ENCODE measurements around the gene ZNF148.
A peak's percentile ranks its signal among the peaks of the same experiment; 100 is the strongest.

Gene ZNF148

GRCh38 chr3:125325746-125326145, 49.4 kb downstream of the ZNF148 start:
- Histone ChIP-seq H4K8ac (ENCODE audit: low read depth, low read length) (no peak overlapping the region), H3K79me1 (ENCODE audit: low read length) (no peaks in the 10 kb centered on the region), H3K27ac (ENCODE audit: low read depth, low read length) (no peak overlapping the region), H2AK5ac (ENCODE audit: low read length) (no peak overlapping the region), H3K79me2 (ENCODE audit: control insufficient read depth, insufficient read depth, low read length) (no peaks in the 10 kb centered on the region), H3K4ac (ENCODE audit: low read depth, low read length) (no peak overlapping the region), H3K18ac (ENCODE audit: low read length) (no peak overlapping the region), H2BK120ac (ENCODE audit: low read depth, low read length) (no peak overlapping the region), H4K5ac (ENCODE audit: low read length) (no peak overlapping the region), H2BK15ac (replicated peaks; ENCODE audit: low read depth) (no peak overlapping the region), H3K9ac (ENCODE audit: low read length) (no peak overlapping the region), H2BK5ac (ENCODE audit: low read length) (no peak overlapping the region), H3K36me3 (ENCODE audit: control insufficient read depth, insufficient read depth, low read length) (no peaks in the 10 kb centered on the region), H3K56ac (ENCODE audit: low read length) (no peak overlapping the region), H3K27me3 (ENCODE audit: insufficient read depth, low read length, poor library complexity) (no peaks in the 10 kb centered on the region), H3K4me3 (ENCODE audit: low read length) (no peak overlapping the region), H3K23ac (ENCODE audit: low read length) (no peak overlapping the region), H3K4me1 (ENCODE audit: control insufficient read depth, low read depth, low read length) (no peaks in the 10 kb centered on the region), H3K4me2 (ENCODE audit: low read length) (no peak overlapping the region)
- DNase-seq, result no peak

GRCh38 chr3:125324341-125324740, 50.8 kb downstream of the ZNF148 start:
- Histone ChIP-seq H3K4me1 (ENCODE audit: control insufficient read depth, low read depth, low read length) (no peaks in the 10 kb centered on the region), H3K27me3 (ENCODE audit: insufficient read depth, low read length, poor library complexity) (no peaks in the 10 kb centered on the region), H3K79me1 (ENCODE audit: low read length) (no peaks in the 10 kb centered on the region), H2BK15ac (replicated peaks; ENCODE audit: low read depth) (no peak overlapping the region), H3K4me2 (ENCODE audit: low read length) (no peak overlapping the region), H3K18ac (ENCODE audit: low read length) (no peak overlapping the region), H3K79me2 (ENCODE audit: control insufficient read depth, insufficient read depth, low read length) (no peaks in the 10 kb centered on the region), H4K5ac (ENCODE audit: low read length) (no peak overlapping the region), H2BK5ac (ENCODE audit: low read length) (no peak overlapping the region), H2AK5ac (ENCODE audit: low read length) (no peak overlapping the region), H2BK120ac (ENCODE audit: low read depth, low read length) (no peak overlapping the region), H3K56ac (ENCODE audit: low read length) (no peak overlapping the region), H3K4ac (ENCODE audit: low read depth, low read length) (no peak overlapping the region), H4K8ac (ENCODE audit: low read depth, low read length) (no peak overlapping the region), H3K9ac (ENCODE audit: low read length) (no peak overlapping the region), H3K36me3 (ENCODE audit: control insufficient read depth, insufficient read depth, low read length) (no peaks in the 10 kb centered on the region), H3K23ac (ENCODE audit: low read length) (no peak overlapping the region), H3K4me3 (ENCODE audit: low read length) (no peak overlapping the region), H3K27ac (ENCODE audit: low read depth, low read length) (no peak overlapping the region)
- DNase-seq, result no peak
- WGBS (ENCODE audit: extremely low coverage, insufficient coverage, low lambda C conversion rate), result no CpG with 5 or more reads among the region's 1 CpG

- Histone ChIP-seq H3K27ac (ENCODE audit: low read depth, low read length) (no peak overlapping the region), H3K23ac (ENCODE audit: low read length) (no peak overlapping the region)
- no CpG with 5 or more reads among the region's 2 CpGs for WGBS (ENCODE audit: extremely low coverage, insufficient coverage, low lambda C conversion rate)
These were observed 52.2 kb downstream of the ZNF148 start for GRCh38 chr3:125322917-125323316.

DNA sequence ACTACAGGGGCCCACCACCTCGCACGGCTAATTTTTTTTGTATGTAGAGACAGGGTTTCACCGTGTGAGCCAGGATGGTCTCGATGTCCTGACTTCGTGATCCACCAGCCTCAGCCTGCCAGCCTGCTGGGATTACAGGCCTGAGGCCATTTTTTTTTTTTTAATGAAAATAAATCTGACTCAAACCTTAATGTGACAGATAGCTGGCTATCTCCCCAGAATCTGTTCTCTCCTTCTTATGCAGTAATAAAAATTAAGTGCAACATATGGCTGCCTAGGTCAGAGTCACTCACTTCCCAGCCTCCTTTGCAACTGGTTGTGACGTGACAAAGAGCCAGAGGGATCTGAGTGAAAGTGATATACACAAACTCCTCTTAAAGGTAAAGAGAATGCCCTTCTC, 53.0 kb downstream of the ZNF148 start:
- Histone ChIP-seq H3K27me3 (ENCODE audit: insufficient read depth, low read length, poor library complexity) (no peaks in the 10 kb centered on the region), H2BK120ac (ENCODE audit: low read depth, low read length) (no peak overlapping the region), H3K4ac (ENCODE audit: low read depth, low read length) (no peak overlapping the region), H2AK5ac (ENCODE audit: low read length) (no peak overlapping the region), H3K18ac (ENCODE audit: low read length) (no peak overlapping the region), H3K9ac (ENCODE audit: low read length) (no peak overlapping the region), H3K36me3 (ENCODE audit: control insufficient read depth, insufficient read depth, low read length) (no peaks in the 10 kb centered on the region), H2BK5ac (ENCODE audit: low read length) (no peak overlapping the region), H4K5ac (ENCODE audit: low read length) (no peak overlapping the region), H3K4me2 (ENCODE audit: low read length) (no peak overlapping the region), H3K4me3 (ENCODE audit: low read length) (no peak overlapping the region), H3K79me1 (ENCODE audit: low read length) (peaks cover 1% of the 10 kb centered on the region), H3K56ac (ENCODE audit: low read length) (no peak overlapping the region), H3K79me2 (ENCODE audit: control insufficient read depth, insufficient read depth, low read length) (no peaks in the 10 kb centered on the region), H4K8ac (ENCODE audit: low read depth, low read length) (no peak overlapping the region), H3K23ac (ENCODE audit: low read length) (no peak overlapping the region), H3K27ac (ENCODE audit: low read depth, low read length) (no peak overlapping the region), H2BK15ac (replicated peaks; ENCODE audit: low read depth) (no peak overlapping the region), H3K4me1 (ENCODE audit: control insufficient read depth, low read depth, low read length) (peaks cover 2% of the 10 kb centered on the region)
- no CpG with 5 or more reads among the region's 6 CpGs for WGBS (ENCODE audit: extremely low coverage, insufficient coverage, low lambda C conversion rate)
- DNase-seq, result no peak

More at GRCh38 chr3:125322917-125323316, 52.2 kb downstream of the ZNF148 start:
- H4K8ac ChIP-seq (ENCODE audit: low read depth, low read length), result no peak overlapping the region
- H2BK120ac ChIP-seq (ENCODE audit: low read depth, low read length), result no peak overlapping the region
- no peaks in the 10 kb centered on the region for H3K27me3 ChIP-seq (ENCODE audit: insufficient read depth, low read length, poor library complexity)
- no peaks in the 10 kb centered on the region for H3K79me2 ChIP-seq (ENCODE audit: control insufficient read depth, insufficient read depth, low read length)
- H4K5ac ChIP-seq (ENCODE audit: low read length), result no peak overlapping the region
- H2BK5ac ChIP-seq (ENCODE audit: low read length), result no peak overlapping the region
- no peak overlapping the region for H3K9ac ChIP-seq (ENCODE audit: low read length)
- DNase-seq, result no peak
- H3K36me3 ChIP-seq (ENCODE audit: control insufficient read depth, insufficient read depth, low read length), result no peaks in the 10 kb centered on the region
- no peak overlapping the region for H2AK5ac ChIP-seq (ENCODE audit: low read length)
- peaks cover 2% of the 10 kb centered on the region for H3K4me1 ChIP-seq (ENCODE audit: control insufficient read depth, low read depth, low read length)
- no peak overlapping the region for H2BK15ac ChIP-seq (replicated peaks; ENCODE audit: low read depth)
- peaks cover 1% of the 10 kb centered on the region for H3K79me1 ChIP-seq (ENCODE audit: low read length)
- no peak overlapping the region for H3K4ac ChIP-seq (ENCODE audit: low read depth, low read length)
- H3K4me2 ChIP-seq (ENCODE audit: low read length), result no peak overlapping the region
- H3K56ac ChIP-seq (ENCODE audit: low read length), result no peak overlapping the region
- H3K18ac ChIP-seq (ENCODE audit: low read length), result no peak overlapping the region
- H3K4me3 ChIP-seq (ENCODE audit: low read length), result no peak overlapping the region

- Histone ChIP-seq H3K4me1 (ENCODE audit: control insufficient read depth, low read depth, low read length) (peaks cover 2% of the 10 kb centered on the region), H3K79me2 (ENCODE audit: control insufficient read depth, insufficient read depth, low read length) (no peaks in the 10 kb centered on the region), H3K4me2 (ENCODE audit: low read length) (no peak overlapping the region), H4K5ac (ENCODE audit: low read length) (no peak overlapping the region), H3K56ac (ENCODE audit: low read length) (no peak overlapping the region), H3K9ac (ENCODE audit: low read length) (no peak overlapping the region), H3K27me3 (ENCODE audit: insufficient read depth, low read length, poor library complexity) (no peaks in the 10 kb centered on the region), H2BK5ac (ENCODE audit: low read length) (no peak overlapping the region), H3K27ac (ENCODE audit: low read depth, low read length) (no peak overlapping the region), H3K4me3 (ENCODE audit: low read length) (no peak overlapping the region), H2BK120ac (ENCODE audit: low read depth, low read length) (no peak overlapping the region), H3K36me3 (ENCODE audit: control insufficient read depth, insufficient read depth, low read length) (no peaks in the 10 kb centered on the region), H3K4ac (ENCODE audit: low read depth, low read length) (no peak overlapping the region), H3K18ac (ENCODE audit: low read length) (no peak overlapping the region), H2AK5ac (ENCODE audit: low read length) (no peak overlapping the region), H4K8ac (ENCODE audit: low read depth, low read length) (no peak overlapping the region), H3K79me1 (ENCODE audit: low read length) (peaks cover 1% of the 10 kb centered on the region), H3K23ac (ENCODE audit: low read length) (no peak overlapping the region), H2BK15ac (replicated peaks; ENCODE audit: low read depth) (no peak overlapping the region)
- WGBS (ENCODE audit: extremely low coverage, insufficient coverage, low lambda C conversion rate), result no CpG with 5 or more reads among the region's 2 CpGs
- peak; percentile 46 for DNase-seq
These were observed 55.4 kb downstream of the ZNF148 start for GRCh38 chr3:125319765-125320164.

- Histone ChIP-seq H3K27ac (ENCODE audit: low read depth, low read length) (no peak overlapping the region), H3K4ac (ENCODE audit: low read depth, low read length) (no peak overlapping the region)
- WGBS (ENCODE audit: extremely low coverage, insufficient coverage, low lambda C conversion rate), result no CpG with 5 or more reads among the region's 4 CpGs
These were observed 56.3 kb downstream of the ZNF148 start for GRCh38 chr3:125318871-125319270.

More at GRCh38 chr3:125318871-125319270, 56.3 kb downstream of the ZNF148 start:
- Histone ChIP-seq H2BK120ac (ENCODE audit: low read depth, low read length) (no peak overlapping the region), H3K4me2 (ENCODE audit: low read length) (no peak overlapping the region), H3K56ac (ENCODE audit: low read length) (no peak overlapping the region), H3K23ac (ENCODE audit: low read length) (no peak overlapping the region), H2BK5ac (ENCODE audit: low read length) (no peak overlapping the region), H3K4me1 (ENCODE audit: control insufficient read depth, low read depth, low read length) (peaks cover 2% of the 10 kb centered on the region), H4K5ac (ENCODE audit: low read length) (no peak overlapping the region), H3K18ac (ENCODE audit: low read length) (no peak overlapping the region), H4K8ac (ENCODE audit: low read depth, low read length) (no peak overlapping the region), H3K79me2 (ENCODE audit: control insufficient read depth, insufficient read depth, low read length) (no peaks in the 10 kb centered on the region), H3K9ac (ENCODE audit: low read length) (no peak overlapping the region), H2BK15ac (replicated peaks; ENCODE audit: low read depth) (no peak overlapping the region), H3K36me3 (ENCODE audit: control insufficient read depth, insufficient read depth, low read length) (no peaks in the 10 kb centered on the region), H3K4me3 (ENCODE audit: low read length) (no peak overlapping the region), H2AK5ac (ENCODE audit: low read length) (no peak overlapping the region), H3K79me1 (ENCODE audit: low read length) (peaks cover 1% of the 10 kb centered on the region), H3K27me3 (ENCODE audit: insufficient read depth, low read length, poor library complexity) (no peaks in the 10 kb centered on the region)
- peak; percentile 15 for DNase-seq

All from mesendoderm (in vitro differentiated cells).